Fibroblast of the conjunctiva (primary cell): Measurements from ENCODE around the gene SPATS2.

Experiments used
- DNase-seq: peaks from one replicate; pipeline ENCODE4 v3.0.0-alpha.2; 2010; ENCODE audit warnings: low read depth

SPATS2 gene

GRCh38 chr12:49335955-49336644 lies 31.2 kb upstream of the SPATS2 start:
- DNase-seq, result no peak

GRCh38 chr12:49336645-49337584 lies 30.3 kb upstream of the SPATS2 start, which contains the start of gene C1QL4:
TSS of gene C1QL4 (minus strand) at chr12:49337188. CDS start at chr12:49336477, 711 bp downstream.
- peak; percentile 41 for DNase-seq

GRCh38 chr12:49338830-49339463 lies 28.3 kb upstream of the SPATS2 start:
- no peak for DNase-seq

GRCh38 chr12:49339464-49339861 lies 27.8 kb upstream of the SPATS2 start:
- no peak for DNase-seq

GRCh38 chr12:49340095-49340870 lies 27.0 kb upstream of the SPATS2 start:
- no peak for DNase-seq

GRCh38 chr12:49340971-49341776 lies 26.1 kb upstream of the SPATS2 start:
- DNase-seq, result no peak

GRCh38 chr12:49341777-49342065 lies 25.5 kb upstream of the SPATS2 start:
- no peak for DNase-seq

- peak; percentile 59 for DNase-seq
Observed at GRCh38 chr12:49342066-49342913, 25.0 kb upstream of the SPATS2 start.

- DNase-seq, result no peak
Observed at GRCh38 chr12:49342914-49343731, 24.1 kb upstream of the SPATS2 start.

- DNase-seq, result no peak
Observed at GRCh38 chr12:49344486-49345050, 22.7 kb upstream of the SPATS2 start.

- DNase-seq, result no peak
Observed at GRCh38 chr12:49345051-49345824, 22.0 kb upstream of the SPATS2 start.

- no peak for DNase-seq
Observed at GRCh38 chr12:49345825-49346658, 21.2 kb upstream of the SPATS2 start.

- no peak for DNase-seq
Observed at GRCh38 chr12:49346659-49347310, 20.5 kb upstream of the SPATS2 start, which contains the start of gene DNAJC22. TSS of gene DNAJC22 (plus strand) at chr12:49346888. CDS start at chr12:49348873, 1,985 bp downstream.

GRCh38 chr12:49347311-49348193 lies 19.7 kb upstream of the SPATS2 start:
- no peak for DNase-seq

GRCh38 chr12:49348781-49349180 lies 18.5 kb upstream of the SPATS2 start:
- no peak for DNase-seq

- DNase-seq, result no peak
Observed at GRCh38 chr12:49349266-49349665, 18.0 kb upstream of the SPATS2 start.
